ENCODE data around the gene SCAMP4.

- TF ChIP-seq CTCF (IDR thresholded peaks at IDR 0.05 in 4 of 5, conservative IDR thresholded peaks at IDR 0.05 in 1 of 5) (no peak), POLR2A (IDR thresholded peaks at IDR 0.05) (no peak)
These were observed 69.4 kb downstream of the SCAMP4 start for GRCh38 chr19:1974381-1975161.

Measured in gastrocnemius medialis (tissue), 4 donors.